ENCODE data around the gene TCN2.

GRCh38 chr22:30574997-30575671 lies 31.8 kb upstream of the TCN2 start:
- TF ChIP-seq EZH2 (IDR thresholded peaks at IDR 0.05; ENCODE audit: insufficient read depth, poor library complexity, severe bottlenecking) (no peak), EZH2phosphoT487 (IDR thresholded peaks at IDR 0.05; ENCODE audit: insufficient read depth, low read depth) (no peak)

Data from GM23248 (cell line).